CD8-positive, alpha-beta memory T cell (primary cell): ENCODE data around the gene BTG4. TPM values are rescaled to one million over a fixed set of nuclear protein-coding genes. Genes with fewer than 3 reads are reported as not detected.

Experiments used
- CTCF ChIA-PET: fragments of 350-600 bp; sonication (Branson Sonifier 250); formaldehyde crosslinking; loops from one replicate; lab custom pipeline; 2021; ENCODE audit warnings: antibody characterized with exemption; lab: Charles Lee
- POLR2A ChIA-PET: fragments of 350-600 bp; sonication (Branson Sonifier 250); formaldehyde crosslinking; loops from one replicate; lab custom pipeline; 2021; ENCODE audit warnings: antibody characterized with exemption; lab: Charles Lee
- DNase-seq, 5 donors: peaks; one replicate each; pipeline versions ENCODE4 v3.0.0 to v3.0.0-alpha.2; 2020 to 2022; ENCODE audit warnings: mixed read lengths in 1 of 5
- H3K27ac ChIP-seq: one replicate; pipeline ENCODE4 v1.7.0; 2013; ENCODE audit warnings: low read depth, mild to moderate bottlenecking, low read length, moderate library complexity
- H3K27me3 ChIP-seq: 2 replicates; pipeline ENCODE4 v1.7.0; 2013; ENCODE audit warnings: low read length, mild to moderate bottlenecking; ENCODE audit not compliant: insufficient read depth, poor library complexity, severe bottlenecking
- H3K36me3 ChIP-seq: 2 replicates; pipeline ENCODE4 v1.7.0; 2013; ENCODE audit warnings: mild to moderate bottlenecking, low read length, moderate library complexity; ENCODE audit not compliant: insufficient read depth
- H3K4me1 ChIP-seq: 2 replicates; pipeline ENCODE4 v1.7.0; 2013; ENCODE audit warnings: mild to moderate bottlenecking, low read length, moderate library complexity; ENCODE audit not compliant: insufficient read depth
- H3K4me3 ChIP-seq: 2 replicates; pipeline ENCODE4 v1.7.0; 2013; ENCODE audit warnings: mild to moderate bottlenecking, low read length
- H3K9me3 ChIP-seq: 2 replicates; pipeline ENCODE4 v1.7.0; 2013; ENCODE audit warnings: mild to moderate bottlenecking, low read length
- H3K27ac Mint-ChIP-seq, 8 donors: one replicate each; pipeline ENCODE4 v1.8.0; 2020 to 2021; ENCODE audit warnings: mixed read lengths in 8 of 8, mild to moderate bottlenecking in 6 of 8, inconsistent platforms in 3 of 8, moderate library complexity in 3 of 8
- H3K27me3 Mint-ChIP-seq, 2 donors: one replicate each; pipeline ENCODE4 v1.8.0; 2020 to 2021; ENCODE audit warnings: mixed read lengths in 2 of 2, mild to moderate bottlenecking in 1 of 2, moderate library complexity in 1 of 2
- H3K36me3 Mint-ChIP-seq, 3 donors: one replicate each; pipeline ENCODE4 v1.8.0; 2020 to 2021; ENCODE audit warnings: mixed read lengths in 3 of 3, inconsistent platforms in 1 of 3, mild to moderate bottlenecking in 1 of 3
- H3K4me1 Mint-ChIP-seq, 3 donors: one replicate each; pipeline ENCODE4 v1.8.0; 2020 to 2021; ENCODE audit warnings: mixed read lengths in 3 of 3, inconsistent platforms in 1 of 3, mild to moderate bottlenecking in 1 of 3
- H3K4me3 Mint-ChIP-seq, 7 donors: one replicate each; pipeline ENCODE4 v1.8.0; 2020 to 2021; ENCODE audit warnings: mixed read lengths in 7 of 7, mild to moderate bottlenecking in 6 of 7, moderate library complexity in 4 of 7, inconsistent platforms in 2 of 7
- H3K9me3 Mint-ChIP-seq, 5 donors: one replicate each; pipeline ENCODE4 v1.8.0; 2020 to 2022; ENCODE audit warnings: mixed read lengths in 5 of 5, mild to moderate bottlenecking in 3 of 5, moderate library complexity in 2 of 5, inconsistent platforms in 1 of 5
- polyA plus RNA-seq: library from polyadenylated mRNA; unstranded; fragments of 300-500 nt; fragmentation: Illumina TruSeq; gene quantifications from one replicate; pipeline ENCODE4 v1.2.3, GENCODE V29; 2021
- total RNA-seq, 2 experiments: library from RNA; stranded (reverse); gene quantifications; one replicate each; pipeline ENCODE4 v1.2.3, GENCODE V29; 2021

BTG4 gene
- total and polyA plus RNA-seq, 3 experiments from 2014 or later, result not detected

- POLR2A ChIA-PET, result no interaction called here
- H3K27ac Mint-ChIP-seq, result no peak overlapping the region
These were observed 35.2 kb downstream of the BTG4 start for GRCh38 chr11:111476956-111477355.

GRCh38 chr11:111476366-111476765 is 35.8 kb downstream of the BTG4 start:
- Histone ChIP-seq H3K9me3 (no peaks in the 10 kb centered on the region), H3K27me3 (no peaks in the 10 kb centered on the region), H3K4me1 (no peaks in the 10 kb centered on the region), H3K27ac (no peak overlapping the region), H3K36me3 (no peaks in the 10 kb centered on the region), H3K4me3 (no peak overlapping the region)
- Mint-ChIP-seq H3K9me3 (peaks cover 0 to 15% (median 5%) of the 10 kb centered on the region in 5 donors), H3K36me3 (peaks cover 0 to 2% (median 0%) of the 10 kb centered on the region in 3 donors), H3K27ac (no peak overlapping the region), H3K4me1 (no peaks in the 10 kb centered on the region), H3K27me3 (peaks cover 11 to 52% of the 10 kb centered on the region in 2 donors), H3K4me3 (no peak overlapping the region)
- CTCF ChIA-PET, result no interaction called here
- DNase-seq, result no peak
- POLR2A ChIA-PET, result no interaction called here

More at GRCh38 chr11:111476956-111477355, 35.2 kb downstream of the BTG4 start:
- no peaks in the 10 kb centered on the region for H3K9me3 ChIP-seq
- no peak overlapping the region for H3K27ac ChIP-seq
- Mint-ChIP-seq H3K27me3 (peaks cover 11 to 52% of the 10 kb centered on the region in 2 donors), H3K4me1 (no peaks in the 10 kb centered on the region), H3K4me3 (no peak overlapping the region), H3K9me3 (peaks cover 0 to 15% (median 5%) of the 10 kb centered on the region in 5 donors), H3K36me3 (peaks cover 0 to 2% (median 0%) of the 10 kb centered on the region in 3 donors)
- DNase-seq, result no peak
- no peaks in the 10 kb centered on the region for H3K36me3 ChIP-seq
- no peaks in the 10 kb centered on the region for H3K27me3 ChIP-seq
- no peaks in the 10 kb centered on the region for H3K4me1 ChIP-seq
- H3K4me3 ChIP-seq, result no peak overlapping the region
- CTCF ChIA-PET, result no interaction called here

DNA sequence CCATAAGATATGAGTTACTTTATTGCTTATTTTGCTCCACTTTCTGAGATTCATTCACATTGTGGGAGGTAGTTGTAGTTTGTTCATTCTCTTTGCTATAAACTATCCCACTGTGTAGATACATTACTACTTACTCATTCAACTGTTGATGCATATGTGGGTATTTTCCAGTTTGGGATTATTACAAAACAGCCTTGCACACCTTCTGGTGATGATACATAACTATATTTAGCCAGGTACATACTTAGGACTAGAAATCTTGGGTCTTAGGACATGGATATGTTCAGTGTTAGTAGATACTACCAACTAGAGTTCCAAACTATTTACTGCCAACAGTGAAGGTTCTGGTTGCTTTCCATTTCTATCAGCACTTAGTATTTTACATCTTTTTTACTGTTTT is 37.8 kb downstream of the BTG4 start:
- Histone ChIP-seq H3K4me1 (no peaks in the 10 kb centered on the region), H3K36me3 (no peaks in the 10 kb centered on the region), H3K27me3 (no peaks in the 10 kb centered on the region), H3K27ac (no peak overlapping the region), H3K9me3 (no peaks in the 10 kb centered on the region), H3K4me3 (no peak overlapping the region)
- H3K27ac Mint-ChIP-seq, result no peak overlapping the region
- no peak overlapping the region for H3K4me3 Mint-ChIP-seq
- ChIA-PET POLR2A (no interaction called here), CTCF (no interaction called here)
- peaks cover 8 to 46% of the 10 kb centered on the region in 2 donors for H3K27me3 Mint-ChIP-seq
- H3K4me1 Mint-ChIP-seq, result no peaks in the 10 kb centered on the region
- DNase-seq, result no peak
- peaks cover 0 to 2% (median 0%) of the 10 kb centered on the region in 5 donors for H3K9me3 Mint-ChIP-seq
- H3K36me3 Mint-ChIP-seq, result peaks cover 0 to 2% (median 0%) of the 10 kb centered on the region in 3 donors

DNA sequence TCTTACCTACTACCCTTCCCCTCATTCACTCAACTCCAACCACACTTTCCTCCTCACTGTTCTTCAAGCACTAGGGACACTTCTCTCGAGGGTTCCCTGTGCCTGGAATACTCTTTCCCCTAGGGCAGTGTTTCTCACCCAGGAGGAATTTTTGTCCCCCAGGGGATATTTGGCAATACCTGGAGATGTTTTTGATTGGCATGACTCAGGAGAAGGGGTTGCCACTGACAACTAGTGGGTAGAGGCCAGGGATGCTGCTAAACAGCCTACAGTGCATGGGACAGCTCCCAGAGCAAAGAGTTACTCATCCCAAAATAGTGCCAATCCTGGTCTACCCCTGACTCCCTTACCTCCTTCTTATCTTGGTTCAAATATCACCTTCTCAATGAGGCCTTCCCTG is 40.0 kb downstream of the BTG4 start:
- Mint-ChIP-seq H3K27me3 (peaks cover 6 to 36% of the 10 kb centered on the region in 2 donors), H3K9me3 (no peaks in the 10 kb centered on the region), H3K4me1 (no peaks in the 10 kb centered on the region), H3K4me3 (no peak overlapping the region), H3K27ac (no peak overlapping the region), H3K36me3 (peaks cover 0 to 2% (median 0%) of the 10 kb centered on the region in 3 donors)
- Histone ChIP-seq H3K36me3 (no peaks in the 10 kb centered on the region), H3K4me1 (no peaks in the 10 kb centered on the region), H3K4me3 (no peak overlapping the region), H3K9me3 (no peaks in the 10 kb centered on the region), H3K27ac (no peak overlapping the region), H3K27me3 (no peaks in the 10 kb centered on the region)
- ChIA-PET CTCF (no interaction called here), POLR2A (no interaction called here)
- DNase-seq, result no peak

DNA sequence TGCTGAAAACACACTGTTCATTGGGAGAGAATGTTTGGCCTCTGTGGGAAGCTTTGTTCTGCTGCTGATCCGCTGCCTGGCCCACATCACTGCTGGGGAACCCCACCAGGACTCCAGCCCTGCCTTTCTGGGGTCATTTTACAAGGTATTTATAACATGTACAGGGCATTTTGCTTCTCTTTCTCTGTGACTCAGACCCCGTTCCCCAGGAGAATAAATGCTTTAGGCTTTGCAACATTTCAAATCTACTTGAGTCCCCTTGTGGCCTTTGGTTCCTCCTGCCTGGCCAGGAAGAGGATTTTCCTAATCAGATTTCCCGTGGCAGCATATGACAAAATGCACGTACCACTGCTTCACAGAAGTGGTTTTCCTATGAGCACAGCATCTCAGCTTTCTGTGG is 43.0 kb downstream of the BTG4 start:
- no peak overlapping the region for H3K27ac Mint-ChIP-seq
- no peak overlapping the region for H3K27ac ChIP-seq
- no peak for DNase-seq
- no peak overlapping the region for H3K4me3 Mint-ChIP-seq
- H3K4me1 ChIP-seq, result no peaks in the 10 kb centered on the region
- CTCF ChIA-PET, result no interaction called here
- no peaks in the 10 kb centered on the region for H3K36me3 Mint-ChIP-seq
- POLR2A ChIA-PET, result no interaction called here
- H3K36me3 ChIP-seq, result no peaks in the 10 kb centered on the region
- no peaks in the 10 kb centered on the region for H3K4me1 Mint-ChIP-seq
- H3K4me3 ChIP-seq, result no peak overlapping the region
- H3K27me3 Mint-ChIP-seq, result peaks cover 6 to 34% of the 10 kb centered on the region in 2 donors
- H3K9me3 Mint-ChIP-seq, result no peaks in the 10 kb centered on the region
- H3K27me3 ChIP-seq, result no peaks in the 10 kb centered on the region
- H3K9me3 ChIP-seq, result no peaks in the 10 kb centered on the region

DNA sequence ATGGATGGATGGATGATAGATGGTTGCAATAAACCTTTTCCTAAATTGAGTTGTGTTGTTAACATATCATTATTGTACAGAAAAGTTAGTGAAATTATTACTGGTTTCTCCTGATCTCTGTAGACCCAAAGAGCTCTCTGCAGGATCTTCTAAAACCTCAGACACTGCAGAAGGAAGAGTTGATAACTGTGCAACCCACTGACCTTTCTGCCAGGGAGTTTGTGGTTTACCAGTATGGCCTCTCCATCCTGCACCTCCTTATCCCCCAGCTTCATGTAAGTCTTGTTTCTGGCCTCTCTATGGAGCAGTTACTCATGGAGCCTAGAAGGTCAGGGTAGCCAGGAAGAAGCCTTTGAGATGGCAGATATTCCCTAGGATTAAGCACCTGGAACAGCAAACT is 45.6 kb downstream of the BTG4 start:
- Histone ChIP-seq H3K4me3 (no peak overlapping the region), H3K9me3 (no peaks in the 10 kb centered on the region), H3K27ac (no peak overlapping the region), H3K4me1 (no peaks in the 10 kb centered on the region), H3K36me3 (no peaks in the 10 kb centered on the region), H3K27me3 (no peaks in the 10 kb centered on the region)
- DNase-seq, result no peak
- Mint-ChIP-seq H3K27ac (no peak overlapping the region), H3K4me1 (no peaks in the 10 kb centered on the region), H3K9me3 (no peaks in the 10 kb centered on the region), H3K27me3 (peaks cover 9 to 42% of the 10 kb centered on the region in 2 donors), H3K4me3 (no peak overlapping the region), H3K36me3 (no peaks in the 10 kb centered on the region)
- POLR2A ChIA-PET, result no interaction called here
- CTCF ChIA-PET, result no interaction called here

- ChIA-PET CTCF (no interaction called here), POLR2A (no interaction called here)
- no peaks in the 10 kb centered on the region for H3K27me3 ChIP-seq
- H3K36me3 Mint-ChIP-seq, result no peaks in the 10 kb centered on the region
- no peaks in the 10 kb centered on the region for H3K4me1 Mint-ChIP-seq
- H3K27ac Mint-ChIP-seq, result peak overlapping the region in 1 of 8 donors; percentile 55
- H3K4me3 ChIP-seq, result no peak overlapping the region
- no peaks in the 10 kb centered on the region for H3K4me1 ChIP-seq
- no peaks in the 10 kb centered on the region for H3K36me3 ChIP-seq
- H3K4me3 Mint-ChIP-seq, result no peak overlapping the region
- peaks cover 12 to 52% of the 10 kb centered on the region in 2 donors for H3K27me3 Mint-ChIP-seq
- H3K9me3 ChIP-seq, result no peaks in the 10 kb centered on the region
- DNase-seq, result no peak
- no peaks in the 10 kb centered on the region for H3K9me3 Mint-ChIP-seq
- H3K27ac ChIP-seq, result no peak overlapping the region
These were observed 46.8 kb downstream of the BTG4 start for GRCh38 chr11:111465400-111465799.

GRCh38 chr11:111463276-111463675 is 48.9 kb downstream of the BTG4 start:
- H3K4me1 Mint-ChIP-seq, result no peaks in the 10 kb centered on the region
- CTCF ChIA-PET, result no interaction called here

More at GRCh38 chr11:111463276-111463675, 48.9 kb downstream of the BTG4 start:
- Histone ChIP-seq H3K4me1 (no peaks in the 10 kb centered on the region), H3K27me3 (no peaks in the 10 kb centered on the region), H3K27ac (no peak overlapping the region), H3K4me3 (no peak overlapping the region), H3K9me3 (no peaks in the 10 kb centered on the region), H3K36me3 (no peaks in the 10 kb centered on the region)
- DNase-seq, result no peak
- H3K36me3 Mint-ChIP-seq, result no peaks in the 10 kb centered on the region
- peaks cover 17 to 49% of the 10 kb centered on the region in 2 donors for H3K27me3 Mint-ChIP-seq
- POLR2A ChIA-PET, result no interaction called here
- peak overlapping the region in 1 of 8 donors; percentile 47 for H3K27ac Mint-ChIP-seq
- no peaks in the 10 kb centered on the region for H3K9me3 Mint-ChIP-seq
- H3K4me3 Mint-ChIP-seq, result no peak overlapping the region
